Nephron (organoid): ENCODE results near the gene HDAC4.

Experiments
- H3K27ac Mint-ChIP-seq, 3 experiments: 2 replicates each; pipeline ENCODE4 v1.8.0; 2020; ENCODE audit warnings: mixed read lengths in 3 of 3, mild to moderate bottlenecking in 2 of 3, moderate library complexity in 1 of 3
- H3K27me3 Mint-ChIP-seq: 2 replicates; pipeline ENCODE4 v1.8.0; 2021; ENCODE audit warnings: low read depth, mild to moderate bottlenecking, moderate library complexity, mixed read lengths
- H3K36me3 Mint-ChIP-seq: 2 replicates; pipeline ENCODE4 v1.8.0; 2020; ENCODE audit warnings: low read depth, mixed read lengths
- H3K4me1 Mint-ChIP-seq: 2 replicates; pipeline ENCODE4 v1.8.0; 2020; ENCODE audit warnings: mixed read lengths
- H3K4me3 Mint-ChIP-seq, 3 experiments: 2 replicates each; pipeline ENCODE4 v1.8.0; 2020; ENCODE audit warnings: mild to moderate bottlenecking in 3 of 3, mixed read lengths in 3 of 3, moderate library complexity in 2 of 3
- H3K9me3 Mint-ChIP-seq: 2 replicates; pipeline ENCODE4 v1.8.0; 2020; ENCODE audit warnings: mixed read lengths
- TF ChIP-seq, protein P1 (sequence below), 3 experiments: fragments of 200-600 bp; sonication (generic); IDR thresholded peaks; one replicate each; pipeline ENCODE4 v1.5.0; 2021; ENCODE audit warnings: antibody characterized with exemption in 3 of 3; ENCODE audit not compliant: unreplicated experiment in 3 of 3

Gene HDAC4

DNA sequence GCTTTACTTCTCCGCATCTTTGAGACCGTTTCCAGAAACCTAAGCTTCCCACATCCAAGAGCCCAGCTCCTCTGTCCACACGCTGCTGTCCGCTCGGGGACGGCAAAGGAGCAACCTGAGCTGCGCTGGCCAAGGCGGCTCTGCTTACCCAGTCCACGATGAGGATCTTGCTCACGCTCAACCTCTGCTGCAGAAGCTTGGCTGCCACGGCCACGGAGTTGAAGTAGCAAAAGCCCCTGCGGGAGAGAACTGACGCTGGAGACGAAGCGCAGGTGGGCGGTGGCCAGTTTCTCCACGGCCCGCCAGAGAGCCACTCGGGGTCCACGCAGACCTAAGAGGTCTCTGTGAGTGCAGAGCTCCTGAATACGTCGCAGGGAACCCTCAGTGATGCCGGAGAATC is 316.8 kb downstream of the HDAC4 start:
- H3K27ac Mint-ChIP-seq, result no peak overlapping the region
- no peaks in the 10 kb centered on the region for H3K9me3 Mint-ChIP-seq
- H3K27me3 Mint-ChIP-seq, result peaks cover 3% of the 10 kb centered on the region
- H3K4me1 Mint-ChIP-seq, result peaks cover 8% of the 10 kb centered on the region
- no peak overlapping the region for H3K4me3 Mint-ChIP-seq
- H3K36me3 Mint-ChIP-seq, result peaks cover 22% of the 10 kb centered on the region
- TF ChIP-seq, protein P1, sequence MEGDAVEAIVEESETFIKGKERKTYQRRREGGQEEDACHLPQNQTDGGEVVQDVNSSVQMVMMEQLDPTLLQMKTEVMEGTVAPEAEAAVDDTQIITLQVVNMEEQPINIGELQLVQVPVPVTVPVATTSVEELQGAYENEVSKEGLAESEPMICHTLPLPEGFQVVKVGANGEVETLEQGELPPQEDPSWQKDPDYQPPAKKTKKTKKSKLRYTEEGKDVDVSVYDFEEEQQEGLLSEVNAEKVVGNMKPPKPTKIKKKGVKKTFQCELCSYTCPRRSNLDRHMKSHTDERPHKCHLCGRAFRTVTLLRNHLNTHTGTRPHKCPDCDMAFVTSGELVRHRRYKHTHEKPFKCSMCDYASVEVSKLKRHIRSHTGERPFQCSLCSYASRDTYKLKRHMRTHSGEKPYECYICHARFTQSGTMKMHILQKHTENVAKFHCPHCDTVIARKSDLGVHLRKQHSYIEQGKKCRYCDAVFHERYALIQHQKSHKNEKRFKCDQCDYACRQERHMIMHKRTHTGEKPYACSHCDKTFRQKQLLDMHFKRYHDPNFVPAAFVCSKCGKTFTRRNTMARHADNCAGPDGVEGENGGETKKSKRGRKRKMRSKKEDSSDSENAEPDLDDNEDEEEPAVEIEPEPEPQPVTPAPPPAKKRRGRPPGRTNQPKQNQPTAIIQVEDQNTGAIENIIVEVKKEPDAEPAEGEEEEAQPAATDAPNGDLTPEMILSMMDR (IDR thresholded peaks at IDR 0.05; ENCODE audit: unreplicated experiment in 3 of 3), result no peak

DNA sequence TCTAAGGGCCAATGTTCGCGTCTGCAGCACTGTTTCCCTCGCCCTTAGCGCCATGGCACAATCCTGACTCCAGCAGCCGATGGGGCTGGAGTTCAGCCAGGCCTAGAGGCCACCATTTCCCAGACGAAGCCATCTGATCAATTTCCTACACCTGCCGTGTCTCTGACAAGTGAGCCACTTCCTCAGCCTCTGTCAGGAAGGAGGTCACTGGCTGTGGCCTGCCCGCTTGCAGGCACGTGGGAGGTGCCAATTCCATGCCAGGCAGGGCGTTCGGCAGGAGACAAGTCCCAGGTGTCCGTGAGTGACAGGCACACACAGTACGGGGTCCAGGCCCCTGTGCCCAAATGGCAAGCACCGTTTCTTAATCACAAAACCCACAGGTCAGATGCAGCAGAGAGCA is 318.4 kb downstream of the HDAC4 start:
- no peak overlapping the region for H3K4me3 Mint-ChIP-seq
- H3K9me3 Mint-ChIP-seq, result no peaks in the 10 kb centered on the region
- H3K4me1 Mint-ChIP-seq, result peaks cover 6% of the 10 kb centered on the region
- TF ChIP-seq, protein P1 (IDR thresholded peaks at IDR 0.05; ENCODE audit: unreplicated experiment in 3 of 3), result no peak
- H3K27me3 Mint-ChIP-seq, result peaks cover 3% of the 10 kb centered on the region
- no peak overlapping the region for H3K27ac Mint-ChIP-seq
- H3K36me3 Mint-ChIP-seq, result peaks cover 28% of the 10 kb centered on the region

DNA sequence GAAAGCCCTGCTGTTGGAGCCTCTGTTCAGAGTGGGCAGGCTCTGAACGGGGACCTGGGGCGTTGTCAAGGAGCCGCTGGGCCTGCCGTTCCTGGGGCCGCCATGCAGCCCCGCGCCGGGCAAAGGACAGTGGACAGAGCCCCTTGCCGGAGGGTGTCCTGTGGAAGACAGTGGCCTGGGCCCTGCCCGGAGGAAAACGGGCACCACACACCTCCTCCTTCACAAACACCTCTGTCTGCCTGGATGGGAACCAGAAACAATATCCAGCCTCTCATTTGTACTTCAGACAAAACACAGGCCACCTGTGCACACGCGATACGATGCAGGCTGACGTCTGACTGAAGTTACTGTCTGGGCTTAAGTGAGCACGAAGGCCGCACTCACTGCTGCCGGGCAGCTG is 319.2 kb downstream of the HDAC4 start:
- peaks cover 26% of the 10 kb centered on the region for H3K36me3 Mint-ChIP-seq
- H3K4me1 Mint-ChIP-seq, result peaks cover 6% of the 10 kb centered on the region
- no peak overlapping the region for H3K4me3 Mint-ChIP-seq
- H3K27ac Mint-ChIP-seq, result no peak overlapping the region
- no peaks in the 10 kb centered on the region for H3K9me3 Mint-ChIP-seq
- TF ChIP-seq, protein P1 (IDR thresholded peaks at IDR 0.05; ENCODE audit: unreplicated experiment in 3 of 3), result no peak
- H3K27me3 Mint-ChIP-seq, result peaks cover 3% of the 10 kb centered on the region

DNA sequence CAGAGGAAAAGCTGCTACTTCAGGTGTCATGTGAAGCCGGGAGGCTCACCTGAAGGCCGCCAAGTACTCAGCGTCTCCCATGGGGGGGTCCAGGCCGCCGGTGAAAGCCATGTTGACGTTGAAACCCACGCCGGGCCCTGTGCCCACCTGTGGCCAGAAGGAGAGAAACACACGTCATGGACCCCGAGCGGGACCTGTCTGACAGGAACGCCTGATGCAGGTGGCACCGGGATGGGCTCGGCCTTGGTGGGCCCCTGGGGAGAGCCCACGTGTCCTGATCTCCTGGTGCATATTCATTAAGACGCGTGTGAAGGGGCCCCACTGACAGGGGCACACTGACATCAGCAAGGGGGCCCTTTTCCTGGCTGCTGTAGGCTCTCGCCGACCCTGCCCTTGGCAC is 319.8 kb downstream of the HDAC4 start:
- Mint-ChIP-seq H3K36me3 (peaks cover 26% of the 10 kb centered on the region), H3K4me1 (peaks cover 6% of the 10 kb centered on the region), H3K4me3 (no peak overlapping the region), H3K27ac (no peak overlapping the region), H3K27me3 (peaks cover 3% of the 10 kb centered on the region), H3K9me3 (no peaks in the 10 kb centered on the region)
- TF ChIP-seq, protein P1 (IDR thresholded peaks at IDR 0.05; ENCODE audit: unreplicated experiment in 3 of 3), result no peak

DNA sequence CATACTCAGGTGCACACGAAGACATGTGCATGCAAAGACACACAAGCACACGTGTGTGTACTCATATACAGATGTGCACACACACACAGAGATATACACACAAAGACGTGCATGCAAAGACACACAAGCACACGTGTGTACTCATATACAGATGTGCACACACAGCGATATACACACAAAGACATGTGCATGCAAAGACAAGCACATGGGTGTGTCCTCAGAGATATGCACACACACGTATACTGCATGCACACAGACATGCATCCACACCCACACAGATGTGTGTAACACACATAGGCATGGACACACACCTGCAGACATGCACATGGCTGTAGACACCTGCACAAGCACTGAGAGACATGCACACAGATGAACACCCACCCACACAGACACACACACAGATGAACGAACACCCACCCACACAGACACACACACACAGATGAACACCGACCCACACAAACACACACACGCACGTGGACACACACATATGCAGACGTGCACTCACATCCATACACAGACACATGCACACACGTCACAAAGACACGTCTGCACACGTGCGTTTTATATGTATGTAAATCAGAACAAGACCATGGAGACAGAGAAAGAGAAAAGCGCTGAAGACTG is 321.0 kb downstream of the HDAC4 start:
- Mint-ChIP-seq H3K36me3 (peaks cover 26% of the 10 kb centered on the region), H3K27me3 (peaks cover 3% of the 10 kb centered on the region), H3K4me3 (no peak overlapping the region), H3K4me1 (peaks cover 6% of the 10 kb centered on the region), H3K27ac (no peak overlapping the region), H3K9me3 (no peaks in the 10 kb centered on the region)
- TF ChIP-seq, protein P1 (IDR thresholded peaks at IDR 0.05; ENCODE audit: unreplicated experiment in 3 of 3), result no peak
